GM06990 (cell line): ENCODE results near the gene GJC2.
"Not testable (repeated sequence)": the region's sequence is repeated elsewhere in the genome, so short reads cannot be mapped to it uniquely, and the experiment has no call there.

Experiments used
- DNase-seq: peaks from one replicate; pipeline ENCODE4 v3.0.0-alpha.2; 2011; ENCODE audit not compliant: insufficient read length; ENCODE audit errors: extremely low read depth
- H3K27me3 ChIP-seq: replicated peaks from 2 replicates; pipeline ENCODE4 v1.6.0; 2011; ENCODE audit warnings: low read length; ENCODE audit not compliant: control insufficient read depth, insufficient read depth
- H3K36me3 ChIP-seq: 2 replicates; pipeline ENCODE4 v1.5.1; 2011; ENCODE audit warnings: low read length; ENCODE audit not compliant: control insufficient read depth, insufficient read depth
- H3K4me3 ChIP-seq: replicated peaks from 2 replicates; pipeline ENCODE4 v1.5.1; 2011; ENCODE audit warnings: low read depth, mild to moderate bottlenecking, control low read depth, low read length
- TF ChIP-seq, protein P1 (sequence below): IDR thresholded peaks from 2 replicates; pipeline ENCODE4 v1.5.1; 2011; ENCODE audit warnings: low read length, control low read depth, mild to moderate bottlenecking, inconsistent platforms; ENCODE audit not compliant: insufficient read depth, poor library complexity, severe bottlenecking

GJC2 gene

DNA sequence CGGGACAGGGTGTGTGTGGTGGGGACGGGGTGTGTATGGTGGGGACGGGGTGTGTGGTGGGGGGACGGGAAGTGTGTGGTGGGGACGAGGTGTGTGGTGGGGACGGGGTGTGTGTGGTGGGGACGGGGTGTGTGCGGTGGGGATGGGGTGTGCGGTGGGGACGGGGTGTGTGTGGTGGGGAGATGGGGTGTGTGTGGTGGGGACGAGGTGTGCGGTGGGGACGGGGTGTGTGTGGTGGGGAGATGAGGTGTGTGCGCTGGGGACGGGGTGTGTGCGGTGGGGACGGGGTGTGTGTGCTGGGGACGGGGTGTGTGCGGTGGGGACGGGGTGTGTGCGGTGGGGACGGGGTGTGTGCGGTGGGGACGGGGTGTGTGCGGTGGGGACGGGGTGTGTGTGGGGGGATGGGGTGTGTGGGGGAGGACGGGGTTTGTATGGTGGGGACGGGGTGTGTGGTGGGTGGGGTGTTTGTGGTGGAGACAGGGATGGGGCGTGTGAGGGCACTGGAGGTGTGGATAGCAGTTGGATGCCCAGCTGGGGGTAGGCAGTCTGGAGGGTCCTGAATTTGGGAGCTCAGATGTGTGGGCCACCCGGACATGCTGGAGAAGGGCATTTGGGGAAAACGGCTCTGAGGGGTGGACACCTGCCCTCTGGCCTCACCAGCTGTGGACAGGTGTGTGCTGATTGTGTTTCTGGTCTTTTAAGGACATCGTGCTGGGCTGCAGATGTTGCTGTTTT, 32.7 kb downstream of the GJC2 start:
- Histone ChIP-seq H3K27me3 (no peaks in the 10 kb centered on the region), H3K36me3 (no peaks in the 10 kb centered on the region), H3K4me3 (no peak overlapping the region)
- DNase-seq = no peak
- TF ChIP-seq, protein P1, sequence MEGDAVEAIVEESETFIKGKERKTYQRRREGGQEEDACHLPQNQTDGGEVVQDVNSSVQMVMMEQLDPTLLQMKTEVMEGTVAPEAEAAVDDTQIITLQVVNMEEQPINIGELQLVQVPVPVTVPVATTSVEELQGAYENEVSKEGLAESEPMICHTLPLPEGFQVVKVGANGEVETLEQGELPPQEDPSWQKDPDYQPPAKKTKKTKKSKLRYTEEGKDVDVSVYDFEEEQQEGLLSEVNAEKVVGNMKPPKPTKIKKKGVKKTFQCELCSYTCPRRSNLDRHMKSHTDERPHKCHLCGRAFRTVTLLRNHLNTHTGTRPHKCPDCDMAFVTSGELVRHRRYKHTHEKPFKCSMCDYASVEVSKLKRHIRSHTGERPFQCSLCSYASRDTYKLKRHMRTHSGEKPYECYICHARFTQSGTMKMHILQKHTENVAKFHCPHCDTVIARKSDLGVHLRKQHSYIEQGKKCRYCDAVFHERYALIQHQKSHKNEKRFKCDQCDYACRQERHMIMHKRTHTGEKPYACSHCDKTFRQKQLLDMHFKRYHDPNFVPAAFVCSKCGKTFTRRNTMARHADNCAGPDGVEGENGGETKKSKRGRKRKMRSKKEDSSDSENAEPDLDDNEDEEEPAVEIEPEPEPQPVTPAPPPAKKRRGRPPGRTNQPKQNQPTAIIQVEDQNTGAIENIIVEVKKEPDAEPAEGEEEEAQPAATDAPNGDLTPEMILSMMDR = no peak

DNA sequence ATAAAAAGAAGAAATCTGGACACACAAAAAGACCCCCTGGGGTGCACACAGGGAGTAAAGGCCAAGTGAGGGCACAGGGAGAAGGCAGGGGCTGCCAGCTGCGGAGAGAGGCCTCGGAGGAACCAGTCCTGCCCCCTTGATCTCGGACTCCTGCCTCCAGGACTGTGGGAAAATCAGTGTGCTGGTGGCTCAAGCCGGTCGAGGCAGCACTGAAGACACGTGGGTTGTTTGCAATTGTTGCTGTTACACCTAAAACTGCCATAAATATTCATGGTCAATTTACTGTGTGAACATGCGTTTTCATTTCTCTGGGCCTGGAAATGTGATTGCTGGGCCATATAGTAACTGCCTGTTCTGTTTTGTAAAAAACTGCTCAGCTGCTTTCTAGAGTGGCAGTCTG, 34.4 kb downstream of the GJC2 start:
- no peaks in the 10 kb centered on the region for H3K36me3 ChIP-seq
- TF ChIP-seq, protein P1 = no peak
- DNase-seq = no peak
- no peak overlapping the region for H3K4me3 ChIP-seq
- no peaks in the 10 kb centered on the region for H3K27me3 ChIP-seq

DNA sequence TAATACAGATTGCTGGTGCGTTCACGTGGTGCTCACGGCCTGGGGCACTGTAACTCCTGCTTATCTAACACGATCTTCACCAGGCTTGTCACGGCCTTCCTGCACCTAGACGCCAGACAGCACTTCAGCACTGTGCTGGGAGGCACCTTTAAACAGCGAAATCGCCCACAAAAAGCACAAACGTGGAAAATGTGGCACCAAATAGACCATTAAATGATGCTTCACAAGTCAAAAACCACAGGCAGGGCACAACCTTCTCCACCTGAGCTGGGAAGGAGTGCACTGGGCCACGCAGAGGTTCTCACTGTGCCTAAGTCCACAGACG, 35.9 kb downstream of the GJC2 start:
- TF ChIP-seq, protein P1 = no peak
- H3K4me3 ChIP-seq = no peak overlapping the region
- no peak for DNase-seq

DNA sequence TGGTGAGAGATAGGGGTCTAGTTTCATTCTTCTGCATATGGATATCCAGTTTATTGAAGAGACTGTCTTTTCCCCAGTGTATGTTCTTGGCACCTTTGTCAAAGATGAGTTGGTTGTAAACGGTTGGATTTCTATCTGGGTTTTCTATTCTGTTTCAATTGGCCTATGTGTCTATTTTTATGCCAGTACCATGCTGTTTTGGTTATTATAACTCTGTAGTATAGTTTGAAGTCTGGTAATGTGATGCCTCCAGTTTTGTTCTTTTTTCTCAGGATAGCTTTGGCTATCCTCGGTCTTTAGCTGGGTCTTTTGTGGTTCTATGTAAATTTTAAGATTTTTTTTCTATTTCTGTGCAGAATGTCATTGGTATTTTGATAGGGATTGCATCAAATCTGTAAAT, 38.5 kb downstream of the GJC2 start:
- DNase-seq, H3K4me3 ChIP-seq, H3K36me3 ChIP-seq, H3K27me3 ChIP-seq: not testable (repeated sequence)

More for the DNA sequence above, 35.9 kb downstream of the GJC2 start:
- Histone ChIP-seq H3K27me3 (no peaks in the 10 kb centered on the region), H3K36me3 (no peaks in the 10 kb centered on the region)

DNA sequence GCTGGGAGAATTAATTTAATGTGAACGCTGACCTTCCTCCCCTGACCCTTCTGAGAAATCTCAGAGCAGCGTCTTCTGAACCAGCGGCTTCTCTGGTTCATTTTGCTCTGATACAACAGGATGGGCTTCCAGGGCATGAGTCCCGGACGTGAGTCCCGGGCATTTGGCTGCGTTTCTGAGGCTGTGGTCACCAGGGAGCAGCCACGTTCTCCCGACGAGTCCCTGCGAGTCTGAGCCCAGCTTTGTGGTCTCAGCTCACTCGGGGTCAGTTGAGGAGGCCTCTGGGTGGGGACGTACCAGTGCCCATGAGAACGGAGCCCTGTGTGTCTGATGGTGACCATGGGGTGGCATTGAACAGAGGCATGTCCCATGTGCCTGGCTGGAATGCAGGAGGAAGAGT, 40.5 kb downstream of the GJC2 start:
- TF ChIP-seq, protein P1 = no peak
- Histone ChIP-seq H3K4me3 (no peak overlapping the region), H3K36me3 (no peaks in the 10 kb centered on the region), H3K27me3 (no peaks in the 10 kb centered on the region)
- no peak for DNase-seq

DNA sequence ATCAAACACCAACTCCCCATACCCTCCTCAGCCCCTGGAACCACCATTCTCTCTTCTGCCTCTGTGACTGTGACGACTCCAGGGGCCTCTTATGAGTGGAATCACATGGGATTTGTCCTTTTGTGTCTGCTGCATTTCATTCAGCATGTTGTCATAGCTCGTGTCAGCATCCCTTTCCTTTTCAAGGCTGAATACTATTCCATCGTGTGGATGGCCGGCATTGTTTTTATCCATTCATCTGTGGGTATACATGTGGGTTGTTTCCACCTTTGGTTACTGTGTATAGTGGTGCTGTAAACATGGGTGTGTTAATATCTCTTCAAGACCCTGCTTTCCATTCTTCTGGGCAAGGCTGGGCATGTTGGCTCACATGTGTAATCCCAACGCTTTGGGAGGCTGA, 41.0 kb downstream of the GJC2 start:
- H3K27me3 ChIP-seq = no peaks in the 10 kb centered on the region
- no peaks in the 10 kb centered on the region for H3K36me3 ChIP-seq
- no peak for DNase-seq
- H3K4me3 ChIP-seq = no peak overlapping the region
- TF ChIP-seq, protein P1 = no peak
